Measurements from ENCODE around the gene TGFBR1. TPM values are rescaled to one million over a fixed set of nuclear protein-coding genes. Genes with fewer than 3 reads are reported as not detected.

TGFBR1 gene
- total RNA-seq, 4 donors from 2014 or later, result 24.0 to 37.4 (median 31.8) TPM

- H3K27ac ChIP-seq, result no peak overlapping the region
- 24 to 25% methylated on average over 3 of the region's 3 CpGs for WGBS, 2 donors
- no peaks in the 10 kb centered on the region for H3K36me3 ChIP-seq
- peaks cover 0 to 8% (median 0%) of the 10 kb centered on the region in 4 donors for H3K4me1 ChIP-seq
- TF ChIP-seq CTCF (IDR thresholded peaks at IDR 0.05) (peak; percentile 39 to 67 (median 58)), EP300 (IDR thresholded peaks at IDR 0.05) (no peak)
- no peak for DNase-seq (ENCODE audit: low spot score in 2 of 2)
- no peaks in the 10 kb centered on the region for H3K9me3 ChIP-seq
- no peaks in the 10 kb centered on the region for H3K27me3 ChIP-seq
- no peak overlapping the region for H3K4me3 ChIP-seq
Observed at GRCh38 chr9:99162759-99163364, 57.9 kb downstream of the TGFBR1 start.

- Histone ChIP-seq H3K4me3 (no peak overlapping the region), H3K9me3 (no peaks in the 10 kb centered on the region), H3K4me1 (peaks cover 0 to 14% (median 0%) of the 10 kb centered on the region in 4 donors), H3K36me3 (no peaks in the 10 kb centered on the region), H3K27ac (no peak overlapping the region), H3K27me3 (peaks cover 0 to 2% of the 10 kb centered on the region in 2 donors)
- WGBS, 2 donors, result 89% methylated on average over 2 of the region's 2 CpGs
- no peak for DNase-seq (ENCODE audit: low spot score in 2 of 2)
- TF ChIP-seq EP300 (IDR thresholded peaks at IDR 0.05), result no peak
- no peak for TF ChIP-seq POLR2A (IDR thresholded peaks at IDR 0.05)
- TF ChIP-seq CTCF (IDR thresholded peaks at IDR 0.05), result no peak
Observed at GRCh38 chr9:99166149-99166548, 61.2 kb downstream of the TGFBR1 start.

GRCh38 chr9:99167119-99167518 lies 62.2 kb downstream of the TGFBR1 start:
- peaks cover 0 to 18% (median 0%) of the 10 kb centered on the region in 4 donors for H3K4me1 ChIP-seq
- no peaks in the 10 kb centered on the region for H3K36me3 ChIP-seq
- no peak for DNase-seq (ENCODE audit: low spot score in 2 of 2)
- H3K4me3 ChIP-seq, result no peak overlapping the region
- H3K27me3 ChIP-seq, result peaks cover 0 to 2% of the 10 kb centered on the region in 2 donors
- H3K9me3 ChIP-seq, result no peaks in the 10 kb centered on the region
- WGBS, 2 donors, result 74 to 78% methylated on average over 4 of the region's 4 CpGs
- TF ChIP-seq CTCF (IDR thresholded peaks at IDR 0.05), result no peak
- no peak for TF ChIP-seq EP300 (IDR thresholded peaks at IDR 0.05)
- TF ChIP-seq POLR2A (IDR thresholded peaks at IDR 0.05), result no peak
- no peak overlapping the region for H3K27ac ChIP-seq

- TF ChIP-seq EP300 (IDR thresholded peaks at IDR 0.05), result no peak
- DNase-seq (ENCODE audit: low spot score in 2 of 2), result no peak
- no peak overlapping the region for H3K4me3 ChIP-seq
Observed at GRCh38 chr9:99167694-99168093, 62.8 kb downstream of the TGFBR1 start.

GRCh38 chr9:99169086-99169485 lies 64.2 kb downstream of the TGFBR1 start:
- H3K4me1 ChIP-seq, result peaks cover 0 to 23% (median 0%) of the 10 kb centered on the region in 4 donors
- 88 to 93% methylated on average over 2 of the region's 2 CpGs for WGBS, 2 donors
- no peak for DNase-seq (ENCODE audit: low spot score in 2 of 2)
- H3K27me3 ChIP-seq, result peaks cover 2% of the 10 kb centered on the region in 2 donors
- H3K4me3 ChIP-seq, result no peak overlapping the region
- no peak overlapping the region for H3K27ac ChIP-seq
- no peaks in the 10 kb centered on the region for H3K9me3 ChIP-seq
- TF ChIP-seq CTCF (IDR thresholded peaks at IDR 0.05) (no peak), EP300 (IDR thresholded peaks at IDR 0.05) (no peak), POLR2A (IDR thresholded peaks at IDR 0.05) (no peak)
- no peaks in the 10 kb centered on the region for H3K36me3 ChIP-seq

More at GRCh38 chr9:99167694-99168093, 62.8 kb downstream of the TGFBR1 start:
- Histone ChIP-seq H3K27ac (no peak overlapping the region), H3K9me3 (no peaks in the 10 kb centered on the region), H3K36me3 (no peaks in the 10 kb centered on the region), H3K27me3 (peaks cover 2% of the 10 kb centered on the region in 2 donors), H3K4me1 (peaks cover 0 to 12% (median 0%) of the 10 kb centered on the region in 4 donors)
- WGBS, 2 donors, result 71 to 77% methylated on average over 3 of the region's 3 CpGs

Measured in tibial nerve (tissue), 4 donors.